Esophagus squamous epithelium (tissue), 5 donors: ENCODE measurements around the gene UGGT1. TPM values are rescaled to one million over a fixed set of nuclear protein-coding genes. Genes with fewer than 3 reads are reported as not detected.

Source experiments
- DNase-seq: peaks from one replicate; lab custom pipeline; 2025; lab: John Stamatoyannopoulos, UW
- H3K27ac ChIP-seq, 4 donors: fragments of 200-600 bp; sonication (generic); one replicate each; pipeline ENCODE4 v1.5.1; 2016 to 2019; ENCODE audit warnings: mild to moderate bottlenecking in 1 of 4
- H3K27me3 ChIP-seq, 4 donors: fragments of 200-600 bp; sonication (generic); 1 replicate in 3 of 4; 2 replicates in 1 of 4; pipeline versions ENCODE4 v1.5.1 to v1.6.0; 2017 to 2021; ENCODE audit warnings: antibody characterized with exemption in 1 of 4
- H3K36me3 ChIP-seq, 3 donors: fragments of 200-600 bp; sonication (generic); one replicate each; pipeline ENCODE4 v1.5.1; 2016 to 2019
- H3K4me1 ChIP-seq, 3 donors: fragments of 200-600 bp; sonication (generic); one replicate each; pipeline ENCODE4 v1.5.1; 2017 to 2019
- H3K4me3 ChIP-seq, 4 donors: fragments of 200-600 bp; sonication (generic); 1 replicate in 3 of 4; 2 replicates in 1 of 4; pipeline ENCODE4 v1.5.1; 2016 to 2019; ENCODE audit warnings: mild to moderate bottlenecking in 2 of 4, moderate library complexity in 1 of 4
- H3K9me3 ChIP-seq, 3 donors: fragments of 200-600 bp; sonication (generic); one replicate each; pipeline ENCODE4 v1.5.1; 2016 to 2019
- POLR2A ChIP-seq, 4 donors: fragments of 450-650 bp; IDR thresholded peaks; one replicate each; pipeline ENCODE4 v1.6.1; 2017; ENCODE audit warnings: antibody characterized with exemption in 4 of 4, mild to moderate bottlenecking in 4 of 4, moderate library complexity in 3 of 4
- WGBS, 2 donors: methylation state at CpG; one replicate each; pipeline ENCODE4 v1.1.5; 2018; 5-methylcytosine and 5-hydroxymethylcytosine counted together
- intact Hi-C: fragments of 100-400 bp; cut with DNase I; formaldehyde crosslinking; loops from one replicate; pipeline ENCODE4 v1.15.0; 2022
- total RNA-seq, 4 donors: library from RNA; depleted of rRNA; stranded (reverse); fragments of >200 nt; gene quantifications; one replicate each; pipeline ENCODE4 v1.1.0, GENCODE V29; 2016
- TF ChIP-seq, protein P1 (sequence below), 6 experiments: fragments of 450-650 bp in 4 of 6; fragments of 200-600 bp in 2 of 6; sonication (generic) in 2 of 6; IDR thresholded peaks; one replicate each; pipeline ENCODE4 v1.5.1; 2016 to 2019; ENCODE audit warnings: antibody characterized with exemption in 6 of 6, mild to moderate bottlenecking in 4 of 6, moderate library complexity in 4 of 6
- donor health status: DM: yes; HTN: yes; CAD: no.

UGGT1 gene
- total RNA-seq, 4 donors from 2014 or later, result 30.1 to 44.7 (median 42.1) TPM

DNA sequence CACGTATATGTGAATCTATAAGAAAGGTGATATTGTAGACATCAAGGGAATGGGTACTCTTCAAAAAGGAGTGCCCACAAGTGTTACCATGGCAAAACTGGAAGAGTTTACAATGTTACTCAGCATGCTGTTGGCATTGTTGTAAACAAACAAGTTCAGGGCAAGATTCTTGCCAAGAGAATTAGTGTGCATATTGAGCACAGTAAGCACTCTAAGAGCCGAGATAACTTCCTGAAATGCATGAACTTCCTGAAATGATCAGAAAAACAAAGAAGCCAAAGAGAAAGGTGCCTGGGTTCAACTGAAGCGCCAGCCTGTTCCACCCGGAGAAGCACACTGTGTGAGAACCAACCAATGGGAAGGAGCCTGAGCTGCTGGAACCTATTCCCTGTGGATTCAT, 126.7 kb downstream of the UGGT1 start:
- TF ChIP-seq POLR2A (IDR thresholded peaks at IDR 0.05), result no peak
- TF ChIP-seq, protein P1, sequence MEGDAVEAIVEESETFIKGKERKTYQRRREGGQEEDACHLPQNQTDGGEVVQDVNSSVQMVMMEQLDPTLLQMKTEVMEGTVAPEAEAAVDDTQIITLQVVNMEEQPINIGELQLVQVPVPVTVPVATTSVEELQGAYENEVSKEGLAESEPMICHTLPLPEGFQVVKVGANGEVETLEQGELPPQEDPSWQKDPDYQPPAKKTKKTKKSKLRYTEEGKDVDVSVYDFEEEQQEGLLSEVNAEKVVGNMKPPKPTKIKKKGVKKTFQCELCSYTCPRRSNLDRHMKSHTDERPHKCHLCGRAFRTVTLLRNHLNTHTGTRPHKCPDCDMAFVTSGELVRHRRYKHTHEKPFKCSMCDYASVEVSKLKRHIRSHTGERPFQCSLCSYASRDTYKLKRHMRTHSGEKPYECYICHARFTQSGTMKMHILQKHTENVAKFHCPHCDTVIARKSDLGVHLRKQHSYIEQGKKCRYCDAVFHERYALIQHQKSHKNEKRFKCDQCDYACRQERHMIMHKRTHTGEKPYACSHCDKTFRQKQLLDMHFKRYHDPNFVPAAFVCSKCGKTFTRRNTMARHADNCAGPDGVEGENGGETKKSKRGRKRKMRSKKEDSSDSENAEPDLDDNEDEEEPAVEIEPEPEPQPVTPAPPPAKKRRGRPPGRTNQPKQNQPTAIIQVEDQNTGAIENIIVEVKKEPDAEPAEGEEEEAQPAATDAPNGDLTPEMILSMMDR (IDR thresholded peaks at IDR 0.05), result no peak
- no peak for DNase-seq
- no peaks in the 10 kb centered on the region for H3K27me3 ChIP-seq
- intact Hi-C loops, result no loop called here
- H3K27ac ChIP-seq, result peak overlapping the region in 2 of 4 donors; percentile 22 to 36
- H3K36me3 ChIP-seq, result no peaks in the 10 kb centered on the region
- 37 to 39% methylated on average over 4 of the region's 4 CpGs for WGBS, 2 donors
- H3K4me1 ChIP-seq, result peaks cover 0 to 9% (median 0%) of the 10 kb centered on the region in 3 donors
- no peaks in the 10 kb centered on the region for H3K9me3 ChIP-seq
- H3K4me3 ChIP-seq, result no peak overlapping the region

DNA sequence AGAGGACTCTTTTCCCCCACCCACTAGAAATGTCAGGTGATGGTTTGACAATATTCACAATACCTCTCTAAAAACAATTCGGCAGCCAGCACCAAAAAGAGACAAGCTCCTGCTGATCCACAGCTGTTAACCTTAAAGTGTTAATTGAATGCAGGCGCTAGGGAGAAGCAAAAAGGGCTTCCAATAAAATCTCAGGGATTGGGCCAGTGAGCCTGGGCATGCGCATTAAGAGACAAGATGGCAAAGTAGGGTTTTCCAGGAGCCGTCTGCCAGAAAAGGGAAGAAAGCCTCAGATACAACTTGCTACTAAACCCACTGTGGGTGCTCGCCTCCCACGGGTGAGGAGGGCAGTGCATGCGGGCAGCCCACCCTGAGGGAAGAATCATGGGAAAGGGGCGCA, 128.9 kb downstream of the UGGT1 start:
- no peak for TF ChIP-seq POLR2A (IDR thresholded peaks at IDR 0.05)
- TF ChIP-seq, protein P1 (IDR thresholded peaks at IDR 0.05), result no peak
- no peak overlapping the region for H3K4me3 ChIP-seq
- H3K27ac ChIP-seq, result no peak overlapping the region
- WGBS, 2 donors, result 68 to 79% methylated on average over 8 of the region's 8 CpGs
- peaks cover 0 to 9% (median 0%) of the 10 kb centered on the region in 3 donors for H3K4me1 ChIP-seq
- no peaks in the 10 kb centered on the region for H3K9me3 ChIP-seq
- no peaks in the 10 kb centered on the region for H3K27me3 ChIP-seq
- intact Hi-C loops, result no loop called here
- H3K36me3 ChIP-seq, result no peaks in the 10 kb centered on the region
- no peak for DNase-seq

DNA sequence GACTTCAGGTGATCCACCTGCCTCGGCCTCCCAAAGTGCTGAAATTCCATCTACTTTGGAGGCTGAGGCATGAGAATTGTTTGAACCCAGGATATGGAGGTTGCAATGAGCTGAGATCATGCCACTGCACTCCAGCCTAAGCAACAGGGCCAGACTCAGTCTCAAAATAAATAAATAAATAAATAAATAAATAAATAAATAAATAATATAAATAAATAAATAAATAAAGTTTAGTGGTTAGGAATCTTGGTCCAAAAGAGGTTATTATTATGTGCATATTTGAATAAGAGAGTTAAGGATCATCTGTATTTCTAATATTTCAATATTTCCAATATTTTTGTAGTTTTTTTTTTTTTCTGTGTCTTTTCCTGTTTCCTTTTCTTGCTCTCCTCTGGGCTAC, 136.9 kb downstream of the UGGT1 start:
- intact Hi-C loops, result no loop called here
- peaks cover 4 to 6% (median 4%) of the 10 kb centered on the region in 3 donors for H3K4me1 ChIP-seq
- DNase-seq, result no peak
- WGBS, 2 donors, result 83 to 100% methylated on average over 1 of the region's 1 CpG
- no peaks in the 10 kb centered on the region for H3K27me3 ChIP-seq
- H3K27ac ChIP-seq, result no peak overlapping the region
- TF ChIP-seq, protein P1 (IDR thresholded peaks at IDR 0.05), result no peak
- no peaks in the 10 kb centered on the region for H3K36me3 ChIP-seq
- no peaks in the 10 kb centered on the region for H3K9me3 ChIP-seq
- no peak overlapping the region for H3K4me3 ChIP-seq

DNA sequence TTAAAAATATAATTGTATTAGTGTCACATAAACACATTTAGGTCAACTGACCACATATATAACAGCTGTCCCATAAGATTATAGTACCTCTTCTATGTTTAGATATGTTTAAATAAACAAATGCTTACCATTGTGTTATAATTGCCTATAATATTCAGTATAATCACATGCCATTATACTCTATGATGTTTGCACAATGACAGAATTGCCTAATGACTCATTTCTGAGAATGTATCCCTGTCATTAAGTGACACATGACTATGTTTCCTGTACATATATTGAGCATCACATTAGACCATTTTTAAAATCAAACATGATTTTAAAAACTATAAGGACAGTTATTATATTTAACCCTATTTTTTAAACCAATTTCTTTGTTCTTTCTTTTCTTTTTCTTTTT, 137.9 kb downstream of the UGGT1 start:
- Histone ChIP-seq H3K36me3 (no peaks in the 10 kb centered on the region), H3K27ac (no peak overlapping the region), H3K9me3 (no peaks in the 10 kb centered on the region), H3K4me1 (peaks cover 4 to 15% (median 5%) of the 10 kb centered on the region in 3 donors), H3K27me3 (no peaks in the 10 kb centered on the region), H3K4me3 (no peak overlapping the region)
- no peak for DNase-seq
- intact Hi-C loops, result no loop called here
- TF ChIP-seq, protein P1 (IDR thresholded peaks at IDR 0.05), result no peak
- TF ChIP-seq POLR2A (IDR thresholded peaks at IDR 0.05), result no peak

DNA sequence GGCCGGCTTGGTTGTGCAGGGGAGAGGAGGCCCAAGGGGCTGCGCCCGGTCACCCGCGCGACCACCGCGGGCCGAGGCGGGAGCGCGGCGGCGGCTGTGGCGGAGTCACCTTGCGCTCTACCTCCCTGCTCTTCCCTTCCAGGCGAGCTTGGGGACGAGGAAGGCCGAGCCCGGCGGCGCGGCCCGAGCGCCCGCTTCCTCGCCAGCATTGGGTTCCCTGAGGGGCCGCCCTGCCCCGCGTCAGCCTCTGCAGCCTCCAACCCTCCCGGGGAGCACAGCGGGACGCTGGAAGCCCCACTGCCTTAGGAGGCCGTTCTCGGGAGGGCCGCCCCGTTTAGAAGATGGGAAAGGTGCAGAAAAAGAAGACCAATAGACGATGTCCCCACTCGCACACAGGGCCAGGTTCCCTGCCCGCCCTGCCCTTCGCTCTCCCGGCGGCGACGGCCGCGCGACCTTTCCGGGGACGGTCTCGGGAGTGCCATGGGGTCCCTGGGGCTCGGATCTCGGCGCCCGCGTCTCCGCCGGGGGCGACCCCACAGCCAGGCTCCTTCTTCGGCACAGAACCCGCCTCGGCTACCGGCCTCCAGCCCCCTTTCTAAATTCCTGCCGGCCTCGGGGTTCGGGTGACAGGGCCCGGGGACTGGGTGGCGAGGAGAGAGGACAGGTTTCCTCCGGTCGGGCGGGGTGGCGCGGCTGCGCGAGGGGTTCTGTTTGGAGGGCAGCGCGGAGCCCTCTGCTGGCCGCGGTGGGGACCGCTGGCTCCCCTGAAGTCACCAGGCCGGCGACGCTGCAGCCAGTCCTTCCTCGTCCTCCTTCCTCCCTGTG, 142.2 kb downstream of the UGGT1 start:
- peak; percentile 16 for DNase-seq
- no peaks in the 10 kb centered on the region for H3K36me3 ChIP-seq
- 0 to 1% methylated on average over 2 to 17 of the region's 84 CpGs for WGBS, 2 donors
- intact Hi-C loops, result no loop called here
- no peaks in the 10 kb centered on the region for H3K27me3 ChIP-seq
- H3K9me3 ChIP-seq, result no peaks in the 10 kb centered on the region
- TF ChIP-seq POLR2A (IDR thresholded peaks at IDR 0.05), result no peak
- TF ChIP-seq, protein P1 (IDR thresholded peaks at IDR 0.05), result peak; percentile 73 to 86 (median 83)
- peak overlapping the region; percentile 62 to 84 (median 70) for H3K4me3 ChIP-seq
- H3K4me1 ChIP-seq, result peaks cover 4 to 17% (median 5%) of the 10 kb centered on the region in 3 donors
- H3K27ac ChIP-seq, result peak overlapping the region; percentile 27 to 85 (median 68)
